Measurements from ENCODE around the gene NR2F1.
"Not testable (repeated sequence)": the region's sequence is repeated elsewhere in the genome, so short reads cannot be mapped to it uniquely, and the experiment has no call there.

Gene NR2F1

DNA sequence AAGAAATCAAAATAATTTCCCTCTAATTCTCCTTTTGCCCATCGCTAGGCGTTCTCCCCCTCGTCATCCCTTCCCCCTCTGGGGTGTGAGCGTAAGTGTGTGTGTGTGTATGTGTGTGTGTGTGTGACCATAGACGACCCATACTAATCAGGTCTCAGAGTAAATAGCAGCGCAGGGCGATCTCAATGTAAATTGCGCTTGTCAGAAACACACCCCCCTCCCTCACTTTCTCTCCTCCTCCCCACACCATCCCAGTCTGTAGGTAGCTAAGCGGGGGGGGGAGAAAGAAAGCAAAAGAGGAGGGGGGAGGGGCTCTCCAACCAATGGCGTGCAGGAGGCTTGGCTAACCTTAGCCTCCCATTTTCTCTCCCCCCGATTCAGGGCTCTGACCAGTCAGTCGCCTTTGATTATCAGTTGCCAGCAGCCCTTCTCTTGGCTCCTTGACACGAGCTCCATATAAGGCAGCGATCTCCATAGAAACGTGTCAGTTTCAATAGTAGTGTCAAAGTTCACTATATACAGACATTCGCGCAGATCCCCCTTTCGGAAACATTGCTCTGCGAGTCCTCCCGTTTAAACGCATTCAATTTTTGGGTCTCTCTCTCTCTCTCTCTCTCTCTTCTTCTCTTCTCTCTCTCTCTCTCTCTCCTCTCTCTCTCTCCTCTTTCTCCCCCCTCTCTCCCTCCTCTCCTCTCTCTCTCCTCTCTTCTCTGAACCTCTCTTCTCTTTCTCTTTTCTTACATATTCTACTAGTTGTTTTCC is at the start of gene NR2F1:
Gene NR2F1, plus strand, starts transcription at position 546 of the 762 bp plus-strand sequence. CDS start 1,802 bp downstream, outside the sequence.
- DNase-seq (ENCODE audit: low spot score) = peak; percentile 90

- DNase-seq (ENCODE audit: low spot score) = no peak
Observed at GRCh38 chr5:93545872-93546271, 37.1 kb upstream of the NR2F1 start.

- DNase-seq (ENCODE audit: low spot score) = not testable (repeated sequence)
Observed at GRCh38 chr5:93549594-93549993, 33.4 kb upstream of the NR2F1 start.

DNA sequence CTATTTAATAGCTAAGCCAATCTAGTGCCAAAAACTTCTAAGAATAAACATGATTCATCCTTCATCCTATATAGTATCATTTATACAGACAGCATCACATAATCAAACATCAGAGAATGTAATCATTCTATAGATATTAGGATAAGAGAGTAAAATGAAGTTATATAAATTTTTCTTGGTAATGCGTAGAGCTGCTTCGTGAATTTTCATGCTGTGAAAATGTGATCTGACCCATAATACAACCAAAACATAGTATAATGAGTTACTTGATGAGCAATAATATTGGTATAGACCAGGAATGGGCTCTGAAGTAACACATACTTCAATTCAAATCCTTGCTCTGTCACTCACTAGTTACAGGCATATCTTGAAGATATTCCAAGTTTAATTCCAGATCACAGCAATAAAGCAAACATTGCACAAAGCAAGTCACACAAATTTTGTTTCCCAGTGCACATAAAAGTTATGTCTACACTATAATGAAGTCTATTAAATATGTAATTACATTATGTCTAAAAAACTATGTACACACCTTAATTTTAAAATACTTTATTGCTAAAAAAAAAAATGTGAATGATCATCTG is 25.9 kb upstream of the NR2F1 start:
- no peak for DNase-seq (ENCODE audit: low spot score)

DNA sequence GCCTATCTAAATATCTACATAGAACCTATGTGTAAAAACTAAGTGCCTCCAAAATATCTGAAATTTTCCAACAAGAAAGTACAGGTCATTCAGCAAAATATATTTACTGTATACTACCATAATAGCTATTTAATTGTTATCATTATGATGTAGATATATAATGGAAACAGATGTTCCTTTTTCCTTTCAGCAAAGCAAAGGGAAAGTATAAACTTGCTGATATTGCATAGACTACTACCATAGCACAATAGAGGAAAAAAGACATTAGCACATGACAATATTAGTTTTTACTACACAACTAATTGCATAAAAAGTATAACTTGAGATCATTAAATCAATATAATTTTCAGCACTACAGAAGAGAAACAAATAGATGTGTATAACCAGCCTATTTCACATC is 16.9 kb upstream of the NR2F1 start:
- DNase-seq (ENCODE audit: low spot score) = no peak

DNA sequence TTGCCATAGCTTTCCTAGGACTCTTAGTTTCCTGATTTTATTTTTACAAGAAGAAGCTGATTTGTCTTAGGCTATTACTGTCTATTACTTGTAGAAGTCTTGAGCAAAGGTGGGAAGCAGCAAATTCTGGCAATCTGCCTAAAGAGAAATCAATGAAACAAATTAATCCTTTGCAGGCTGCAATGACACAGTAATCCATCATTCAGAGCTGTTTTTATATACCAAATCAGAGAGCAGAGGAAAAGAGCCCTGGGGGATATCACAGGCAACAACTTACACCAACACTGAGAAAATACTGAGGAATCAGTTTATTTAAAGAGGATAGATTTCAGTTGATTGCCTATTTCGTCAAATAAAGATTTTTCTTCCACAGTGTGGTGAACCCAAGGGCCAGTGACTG is 15.6 kb upstream of the NR2F1 start:
- no peak for DNase-seq (ENCODE audit: low spot score)

GRCh38 chr5:93569300-93570160 is 13.5 kb upstream of the NR2F1 start:
- DNase-seq (ENCODE audit: low spot score) = no peak

DNA sequence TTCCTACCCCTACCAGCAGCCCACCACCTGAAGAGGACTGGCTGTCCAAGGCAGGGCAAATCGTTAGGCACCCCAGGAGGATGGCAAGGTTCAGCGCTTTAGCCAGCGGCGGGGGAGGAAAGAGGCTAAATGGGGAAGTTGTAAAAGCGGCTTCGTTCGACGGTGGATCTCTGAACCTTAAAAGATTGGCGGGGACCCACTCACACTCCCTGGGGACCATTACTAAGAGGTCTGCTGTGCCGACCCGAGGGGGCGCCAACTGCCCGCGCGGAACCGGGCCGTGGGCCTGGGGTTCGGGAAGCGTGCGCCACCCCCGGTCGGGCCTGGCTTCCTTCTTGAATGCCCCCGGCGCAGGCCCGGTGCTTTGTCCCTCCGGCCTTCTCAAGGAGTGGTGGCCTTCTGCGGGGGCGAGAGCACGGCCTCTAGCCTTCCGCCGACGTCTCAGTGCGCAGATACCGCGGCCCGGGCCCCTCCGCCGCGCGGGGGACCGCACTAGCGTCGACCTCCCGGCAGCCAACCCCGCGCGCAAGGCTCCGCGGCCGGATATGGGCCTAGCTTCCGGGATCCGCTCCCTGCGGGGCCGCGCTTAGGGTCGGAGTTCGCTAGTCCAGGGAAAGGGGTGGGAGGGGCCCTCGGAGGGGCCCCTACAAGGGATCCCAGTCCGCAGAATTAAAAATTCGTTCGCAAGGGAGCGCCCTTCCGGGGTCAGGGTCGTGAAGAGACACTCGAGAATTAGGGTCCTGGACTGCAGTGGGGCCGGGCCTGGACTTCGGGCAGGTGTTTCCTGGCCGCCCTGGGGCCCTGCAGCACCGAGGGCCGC is 12.5 kb upstream of the NR2F1 start:
- no peak for DNase-seq (ENCODE audit: low spot score)

- no peak for DNase-seq (ENCODE audit: low spot score)
Observed at GRCh38 chr5:93571114-93571949, 11.7 kb upstream of the NR2F1 start.

GRCh38 chr5:93572101-93572607 is 10.9 kb upstream of the NR2F1 start:
- DNase-seq (ENCODE audit: low spot score) = no peak

- no peak for DNase-seq (ENCODE audit: low spot score)
Observed at GRCh38 chr5:93572608-93573353, 10.2 kb upstream of the NR2F1 start.

- no peak for DNase-seq (ENCODE audit: low spot score)
Observed at GRCh38 chr5:93573354-93574351, 9.4 kb upstream of the NR2F1 start.

GRCh38 chr5:93574491-93575305 is 8.3 kb upstream of the NR2F1 start:
- DNase-seq (ENCODE audit: low spot score) = no peak

GRCh38 chr5:93575461-93576414 is 7.3 kb upstream of the NR2F1 start:
- DNase-seq (ENCODE audit: low spot score) = no peak

GRCh38 chr5:93576994-93577853 is 5.8 kb upstream of the NR2F1 start:
- no peak for DNase-seq (ENCODE audit: low spot score)

Measured in LoVo (cell line).